ENCODE measurements around the gene IL10RB. TPM values are rescaled to one million over a fixed set of nuclear protein-coding genes. Genes with fewer than 3 reads are reported as not detected.

The IL10RB gene
- total RNA-seq, 1 donor from 2014 or later, result 21.1 TPM

GRCh38 chr21:33289199-33289819 lies 23.1 kb downstream of the IL10RB start:
- peaks cover 7% of the 10 kb centered on the region for H3K4me1 Mint-ChIP-seq
- peaks cover 53% of the 10 kb centered on the region for H3K36me3 Mint-ChIP-seq (ENCODE audit: low read depth)
- H3K27me3 Mint-ChIP-seq, result no peaks in the 10 kb centered on the region
- no peaks in the 10 kb centered on the region for H3K9me3 Mint-ChIP-seq
- DNase-seq, result no peak
- intact Hi-C loops (cut with micrococcal nuclease), result no loop called here
- no peak overlapping the region for H3K27ac Mint-ChIP-seq
- no peak overlapping the region for H3K4me3 Mint-ChIP-seq

GRCh38 chr21:33290441-33290840 lies 24.3 kb downstream of the IL10RB start:
- Mint-ChIP-seq H3K9me3 (no peaks in the 10 kb centered on the region), H3K4me1 (peaks cover 7% of the 10 kb centered on the region), H3K27ac (no peak overlapping the region), H3K27me3 (no peaks in the 10 kb centered on the region), H3K36me3 (ENCODE audit: low read depth) (peaks cover 50% of the 10 kb centered on the region), H3K4me3 (no peak overlapping the region)
- no peak for DNase-seq
- intact Hi-C loops (cut with micrococcal nuclease), result no loop called here

GRCh38 chr21:33291686-33292085 lies 25.5 kb downstream of the IL10RB start:
- Mint-ChIP-seq H3K4me3 (no peak overlapping the region), H3K9me3 (no peaks in the 10 kb centered on the region), H3K27ac (no peak overlapping the region), H3K4me1 (peaks cover 5% of the 10 kb centered on the region), H3K27me3 (no peaks in the 10 kb centered on the region), H3K36me3 (ENCODE audit: low read depth) (peaks cover 47% of the 10 kb centered on the region)
- DNase-seq, result no peak
- intact Hi-C loops (cut with micrococcal nuclease), result no loop called here

- Mint-ChIP-seq H3K4me1 (peaks cover 7% of the 10 kb centered on the region), H3K9me3 (no peaks in the 10 kb centered on the region), H3K4me3 (no peak overlapping the region), H3K27me3 (no peaks in the 10 kb centered on the region), H3K27ac (no peak overlapping the region), H3K36me3 (ENCODE audit: low read depth) (peaks cover 48% of the 10 kb centered on the region)
- intact Hi-C loops (cut with micrococcal nuclease), result no loop called here
- DNase-seq, result no peak
Observed at GRCh38 chr21:33292724-33293123, 26.6 kb downstream of the IL10RB start.

GRCh38 chr21:33293136-33293535 lies 27.0 kb downstream of the IL10RB start:
- intact Hi-C loops (cut with micrococcal nuclease), result no loop called here
- no peak overlapping the region for H3K4me3 Mint-ChIP-seq
- no peaks in the 10 kb centered on the region for H3K9me3 Mint-ChIP-seq
- no peak overlapping the region for H3K27ac Mint-ChIP-seq
- no peaks in the 10 kb centered on the region for H3K27me3 Mint-ChIP-seq
- no peak for DNase-seq
- H3K4me1 Mint-ChIP-seq, result peaks cover 10% of the 10 kb centered on the region
- H3K36me3 Mint-ChIP-seq (ENCODE audit: low read depth), result peaks cover 49% of the 10 kb centered on the region

GRCh38 chr21:33293811-33294216 lies 27.6 kb downstream of the IL10RB start:
- no peak overlapping the region for H3K4me3 Mint-ChIP-seq
- no peak for DNase-seq
- peaks cover 44% of the 10 kb centered on the region for H3K36me3 Mint-ChIP-seq (ENCODE audit: low read depth)
- H3K27me3 Mint-ChIP-seq, result no peaks in the 10 kb centered on the region
- peaks cover 13% of the 10 kb centered on the region for H3K4me1 Mint-ChIP-seq
- no peaks in the 10 kb centered on the region for H3K9me3 Mint-ChIP-seq
- intact Hi-C loops (cut with micrococcal nuclease), result no loop called here
- no peak overlapping the region for H3K27ac Mint-ChIP-seq

GRCh38 chr21:33296156-33296555 lies 30.0 kb downstream of the IL10RB start:
- Mint-ChIP-seq H3K9me3 (no peaks in the 10 kb centered on the region), H3K27me3 (no peaks in the 10 kb centered on the region), H3K36me3 (ENCODE audit: low read depth) (peaks cover 44% of the 10 kb centered on the region), H3K4me1 (peaks cover 32% of the 10 kb centered on the region), H3K27ac (no peak overlapping the region), H3K4me3 (no peak overlapping the region)
- intact Hi-C loops (cut with micrococcal nuclease), result no loop called here
- no peak for DNase-seq

- peak; percentile 74 for DNase-seq
- Mint-ChIP-seq H3K4me3 (peak overlapping the region; percentile 49), H3K4me1 (peaks cover 32% of the 10 kb centered on the region), H3K36me3 (ENCODE audit: low read depth) (peaks cover 21% of the 10 kb centered on the region), H3K27ac (peak overlapping the region; percentile 84), H3K27me3 (no peaks in the 10 kb centered on the region), H3K9me3 (no peaks in the 10 kb centered on the region)
- intact Hi-C loops (cut with micrococcal nuclease), result no loop called here
Observed at GRCh38 chr21:33299181-33299752, 33.1 kb downstream of the IL10RB start.

GRCh38 chr21:33300701-33301631 lies 34.8 kb downstream of the IL10RB start:
- Mint-ChIP-seq H3K4me3 (no peak overlapping the region), H3K9me3 (no peaks in the 10 kb centered on the region), H3K4me1 (peaks cover 37% of the 10 kb centered on the region), H3K36me3 (ENCODE audit: low read depth) (peaks cover 16% of the 10 kb centered on the region), H3K27me3 (no peaks in the 10 kb centered on the region), H3K27ac (peak overlapping the region; percentile 60)
- no peak for DNase-seq
- intact Hi-C loops (cut with micrococcal nuclease), result no loop called here

- Mint-ChIP-seq H3K27ac (peak overlapping the region; percentile 60), H3K4me1 (peaks cover 37% of the 10 kb centered on the region), H3K27me3 (no peaks in the 10 kb centered on the region), H3K36me3 (ENCODE audit: low read depth) (peaks cover 13% of the 10 kb centered on the region), H3K4me3 (no peak overlapping the region), H3K9me3 (no peaks in the 10 kb centered on the region)
- intact Hi-C loops (cut with micrococcal nuclease), result no loop called here
- DNase-seq, result no peak
Observed at GRCh38 chr21:33301632-33302002, 35.5 kb downstream of the IL10RB start.

GRCh38 chr21:33302055-33302454 lies 35.9 kb downstream of the IL10RB start:
- DNase-seq, result no peak
- Mint-ChIP-seq H3K27ac (no peak overlapping the region), H3K27me3 (no peaks in the 10 kb centered on the region), H3K36me3 (ENCODE audit: low read depth) (peaks cover 12% of the 10 kb centered on the region), H3K4me1 (peaks cover 37% of the 10 kb centered on the region), H3K9me3 (no peaks in the 10 kb centered on the region), H3K4me3 (no peak overlapping the region)
- intact Hi-C loops (cut with micrococcal nuclease), result no loop called here

GRCh38 chr21:33302796-33303195 lies 36.6 kb downstream of the IL10RB start:
- no peak overlapping the region for H3K4me3 Mint-ChIP-seq
- H3K36me3 Mint-ChIP-seq (ENCODE audit: low read depth), result peaks cover 7% of the 10 kb centered on the region
- intact Hi-C loops (cut with micrococcal nuclease), result no loop called here
- DNase-seq, result no peak
- H3K27ac Mint-ChIP-seq, result no peak overlapping the region
- H3K27me3 Mint-ChIP-seq, result no peaks in the 10 kb centered on the region
- H3K9me3 Mint-ChIP-seq, result no peaks in the 10 kb centered on the region
- peaks cover 34% of the 10 kb centered on the region for H3K4me1 Mint-ChIP-seq

- Mint-ChIP-seq H3K27ac (no peak overlapping the region), H3K36me3 (ENCODE audit: low read depth) (peaks cover 4% of the 10 kb centered on the region), H3K4me3 (no peak overlapping the region), H3K4me1 (peaks cover 19% of the 10 kb centered on the region), H3K9me3 (peaks cover 9% of the 10 kb centered on the region), H3K27me3 (no peaks in the 10 kb centered on the region)
- intact Hi-C loops (cut with micrococcal nuclease), result no loop called here
- DNase-seq, result no peak
Observed at GRCh38 chr21:33305344-33305671, 39.1 kb downstream of the IL10RB start.

- H3K27ac Mint-ChIP-seq, result no peak overlapping the region
- H3K36me3 Mint-ChIP-seq (ENCODE audit: low read depth), result peaks cover 4% of the 10 kb centered on the region
- no peaks in the 10 kb centered on the region for H3K27me3 Mint-ChIP-seq
- no peak overlapping the region for H3K4me3 Mint-ChIP-seq
- peaks cover 13% of the 10 kb centered on the region for H3K4me1 Mint-ChIP-seq
- intact Hi-C loops (cut with micrococcal nuclease), result no loop called here
- H3K9me3 Mint-ChIP-seq, result peaks cover 11% of the 10 kb centered on the region
- DNase-seq, result no peak
Observed at GRCh38 chr21:33305938-33306337, 39.8 kb downstream of the IL10RB start.

Data from activated CD4-positive, alpha-beta T cell treated with anti-CD3 and anti-CD28 coated beads, Interleukin-2, amount 10 ng/mL, durations not matched to agents 24 days and 14 days (primary cell).